Activated naive CD8-positive, alpha-beta T cell treated with anti-CD3 and anti-CD28 coated beads for 36 hours (primary cell): Measurements from ENCODE around the gene LAMB2. TPM values are rescaled to one million over a fixed set of nuclear protein-coding genes. Genes with fewer than 3 reads are reported as not detected.

ENCODE experiments used
- DNase-seq: peaks from one replicate; pipeline ENCODE4 v3.0.0; 2021
- H3K27ac Mint-ChIP-seq: one replicate; pipeline ENCODE4 v1.8.0; 2022; ENCODE audit warnings: mild to moderate bottlenecking, moderate library complexity, mixed read lengths
- H3K27me3 Mint-ChIP-seq: one replicate; pipeline ENCODE4 v1.8.0; 2022; ENCODE audit warnings: mild to moderate bottlenecking, mixed read lengths
- H3K36me3 Mint-ChIP-seq: one replicate; pipeline ENCODE4 v1.8.0; 2021; ENCODE audit warnings: mild to moderate bottlenecking, mixed read lengths
- H3K4me1 Mint-ChIP-seq: one replicate; pipeline ENCODE4 v1.8.0; 2021; ENCODE audit warnings: mixed read lengths
- H3K4me3 Mint-ChIP-seq: one replicate; pipeline ENCODE4 v1.8.0; 2022; ENCODE audit warnings: mild to moderate bottlenecking, moderate library complexity, mixed read lengths
- H3K9me3 Mint-ChIP-seq: one replicate; pipeline ENCODE4 v1.8.0; 2022; ENCODE audit warnings: mixed read lengths
- total RNA-seq, 2 experiments: library from RNA; stranded (reverse); gene quantifications; one replicate each; pipeline ENCODE4 v1.2.3, GENCODE V29; 2021

LAMB2 gene
- total RNA-seq, 2 experiments from 2014 or later: not detected

- Mint-ChIP-seq H3K27ac (peak within 1 kb of the TSS; percentile 92), H3K36me3 (peaks cover 27% of the 10 kb centered on the region), H3K4me3 (peak within 1 kb of the TSS; percentile 95), H3K27me3 (no peaks in the 10 kb centered on the region), H3K9me3 (no peaks in the 10 kb centered on the region), H3K4me1 (peaks cover 39% of the 10 kb centered on the region)
- peak; percentile 85 for DNase-seq
Observed at GRCh38 chr3:49165771-49166751, 33.2 kb upstream of the LAMB2 start, which contains the start of gene CCDC71. Gene CCDC71 (minus strand): TSS chr3:49166331. CDS start chr3:49164208, 2,123 bp downstream.

GRCh38 chr3:49164983-49165720 lies 32.3 kb upstream of the LAMB2 start:
- H3K36me3 Mint-ChIP-seq: peaks cover 29% of the 10 kb centered on the region

GRCh38 chr3:49163609-49164008 lies 30.8 kb upstream of the LAMB2 start:
- DNase-seq: no peak
- no peaks in the 10 kb centered on the region for H3K27me3 Mint-ChIP-seq
- no peaks in the 10 kb centered on the region for H3K9me3 Mint-ChIP-seq
- H3K27ac Mint-ChIP-seq: peak overlapping the region; percentile 54
- H3K4me3 Mint-ChIP-seq: no peak overlapping the region
- H3K4me1 Mint-ChIP-seq: peaks cover 36% of the 10 kb centered on the region
- peaks cover 29% of the 10 kb centered on the region for H3K36me3 Mint-ChIP-seq

More at GRCh38 chr3:49164983-49165720, 32.3 kb upstream of the LAMB2 start:
- DNase-seq: no peak
- H3K27me3 Mint-ChIP-seq: no peaks in the 10 kb centered on the region
- no peaks in the 10 kb centered on the region for H3K9me3 Mint-ChIP-seq
- H3K4me3 Mint-ChIP-seq: peak overlapping the region; percentile 95
- H3K27ac Mint-ChIP-seq: peak overlapping the region; percentile 92
- H3K4me1 Mint-ChIP-seq: peaks cover 32% of the 10 kb centered on the region

GRCh38 chr3:49162751-49163419 lies 30.0 kb upstream of the LAMB2 start:
- H3K27me3 Mint-ChIP-seq: no peaks in the 10 kb centered on the region
- no peaks in the 10 kb centered on the region for H3K9me3 Mint-ChIP-seq
- no peak overlapping the region for H3K27ac Mint-ChIP-seq
- no peak overlapping the region for H3K4me3 Mint-ChIP-seq
- peaks cover 31% of the 10 kb centered on the region for H3K36me3 Mint-ChIP-seq
- no peak for DNase-seq
- peaks cover 37% of the 10 kb centered on the region for H3K4me1 Mint-ChIP-seq

GRCh38 chr3:49161808-49162530 lies 29.1 kb upstream of the LAMB2 start:
- peak overlapping the region; percentile 34 for H3K27ac Mint-ChIP-seq
- peak; percentile 16 for DNase-seq
- H3K9me3 Mint-ChIP-seq: no peaks in the 10 kb centered on the region
- H3K4me3 Mint-ChIP-seq: no peak overlapping the region
- H3K4me1 Mint-ChIP-seq: peaks cover 36% of the 10 kb centered on the region
- peaks cover 31% of the 10 kb centered on the region for H3K36me3 Mint-ChIP-seq
- H3K27me3 Mint-ChIP-seq: no peaks in the 10 kb centered on the region

GRCh38 chr3:49161197-49161596 lies 28.3 kb upstream of the LAMB2 start:
- Mint-ChIP-seq H3K27me3 (no peaks in the 10 kb centered on the region), H3K9me3 (no peaks in the 10 kb centered on the region), H3K36me3 (peaks cover 30% of the 10 kb centered on the region), H3K4me1 (peaks cover 31% of the 10 kb centered on the region), H3K27ac (peak overlapping the region; percentile 42), H3K4me3 (no peak overlapping the region)
- DNase-seq: no peak

GRCh38 chr3:49158792-49159191 lies 25.9 kb upstream of the LAMB2 start:
- Mint-ChIP-seq H3K4me1 (peaks cover 17% of the 10 kb centered on the region), H3K9me3 (no peaks in the 10 kb centered on the region), H3K4me3 (no peak overlapping the region), H3K27ac (no peak overlapping the region), H3K36me3 (peaks cover 11% of the 10 kb centered on the region), H3K27me3 (no peaks in the 10 kb centered on the region)
- DNase-seq: no peak

GRCh38 chr3:49158103-49158709 lies 25.4 kb upstream of the LAMB2 start:
- H3K27ac Mint-ChIP-seq: peak overlapping the region; percentile 9
- H3K4me3 Mint-ChIP-seq: no peak overlapping the region
- H3K27me3 Mint-ChIP-seq: no peaks in the 10 kb centered on the region
- peaks cover 15% of the 10 kb centered on the region for H3K4me1 Mint-ChIP-seq
- no peaks in the 10 kb centered on the region for H3K9me3 Mint-ChIP-seq
- peaks cover 6% of the 10 kb centered on the region for H3K36me3 Mint-ChIP-seq
- DNase-seq: peak; percentile 57

- Mint-ChIP-seq H3K4me1 (peaks cover 14% of the 10 kb centered on the region), H3K27ac (no peak overlapping the region), H3K4me3 (no peak overlapping the region), H3K36me3 (peaks cover 3% of the 10 kb centered on the region), H3K9me3 (no peaks in the 10 kb centered on the region), H3K27me3 (no peaks in the 10 kb centered on the region)
- no peak for DNase-seq
Observed at GRCh38 chr3:49157289-49157688, 24.4 kb upstream of the LAMB2 start.

GRCh38 chr3:49153349-49153912 lies 20.6 kb upstream of the LAMB2 start:
- Mint-ChIP-seq H3K36me3 (peaks cover 1% of the 10 kb centered on the region), H3K27ac (no peak overlapping the region), H3K4me1 (peaks cover 2% of the 10 kb centered on the region), H3K4me3 (no peak overlapping the region), H3K9me3 (no peaks in the 10 kb centered on the region), H3K27me3 (no peaks in the 10 kb centered on the region)
- DNase-seq: no peak

GRCh38 chr3:49151610-49152009 lies 18.8 kb upstream of the LAMB2 start:
- no peaks in the 10 kb centered on the region for H3K27me3 Mint-ChIP-seq
- H3K4me1 Mint-ChIP-seq: no peaks in the 10 kb centered on the region
- no peak overlapping the region for H3K27ac Mint-ChIP-seq
- no peaks in the 10 kb centered on the region for H3K9me3 Mint-ChIP-seq
- no peak for DNase-seq
- no peaks in the 10 kb centered on the region for H3K36me3 Mint-ChIP-seq
- no peak overlapping the region for H3K4me3 Mint-ChIP-seq

- Mint-ChIP-seq H3K4me3 (no peak overlapping the region), H3K9me3 (no peaks in the 10 kb centered on the region), H3K4me1 (no peaks in the 10 kb centered on the region), H3K27me3 (no peaks in the 10 kb centered on the region), H3K27ac (no peak overlapping the region), H3K36me3 (no peaks in the 10 kb centered on the region)
- DNase-seq: no peak
Observed at GRCh38 chr3:49148159-49148558, 15.3 kb upstream of the LAMB2 start.

GRCh38 chr3:49140080-49140479 lies 7.2 kb upstream of the LAMB2 start:
- H3K9me3 Mint-ChIP-seq: no peaks in the 10 kb centered on the region
- no peak for DNase-seq
- no peaks in the 10 kb centered on the region for H3K27me3 Mint-ChIP-seq
- no peak overlapping the region for H3K27ac Mint-ChIP-seq
- H3K36me3 Mint-ChIP-seq: no peaks in the 10 kb centered on the region
- no peaks in the 10 kb centered on the region for H3K4me1 Mint-ChIP-seq
- H3K4me3 Mint-ChIP-seq: no peak overlapping the region

- Mint-ChIP-seq H3K27me3 (peaks cover 31% of the 10 kb centered on the region), H3K4me3 (no peak overlapping the region), H3K4me1 (peaks cover 8% of the 10 kb centered on the region), H3K9me3 (no peaks in the 10 kb centered on the region), H3K27ac (no peak overlapping the region), H3K36me3 (no peaks in the 10 kb centered on the region)
- DNase-seq: no peak
Observed at GRCh38 chr3:49135499-49135898, 2.6 kb upstream of the LAMB2 start.
